Skeletal muscle tissue (tissue), 4 donors: Measurements from ENCODE around the gene PRKCH. TPM values are rescaled to one million over a fixed set of nuclear protein-coding genes. Genes with fewer than 3 reads are reported as not detected.

Experiments used
- H3K27ac ChIP-seq: one replicate; pipeline ENCODE4 v1.7.0; 2013; ENCODE audit warnings: mild to moderate bottlenecking, low read depth, low read length, inconsistent platforms
- H3K27me3 ChIP-seq, 3 donors: one replicate each; pipeline ENCODE4 v1.7.0; 2013; ENCODE audit warnings: low read length in 3 of 3; ENCODE audit not compliant: control insufficient read depth in 3 of 3, insufficient read depth in 3 of 3
- H3K36me3 ChIP-seq, 3 donors: one replicate each; pipeline ENCODE4 v1.7.0; 2013; ENCODE audit warnings: low read length in 3 of 3; ENCODE audit not compliant: control insufficient read depth in 3 of 3, insufficient read depth in 3 of 3
- H3K4me1 ChIP-seq, 3 donors: one replicate each; pipeline ENCODE4 v1.7.0; 2013; ENCODE audit warnings: low read length in 3 of 3, mild to moderate bottlenecking in 3 of 3; ENCODE audit not compliant: control insufficient read depth in 3 of 3, insufficient read depth in 3 of 3
- H3K4me3 ChIP-seq, 3 donors: one replicate each; pipeline ENCODE4 v1.7.0; 2013; ENCODE audit warnings: low read length in 3 of 3
- H3K9ac ChIP-seq, 3 donors: one replicate each; pipeline ENCODE4 v1.7.0; 2013; ENCODE audit warnings: low read length in 3 of 3, mild to moderate bottlenecking in 3 of 3, moderate library complexity in 2 of 3, low read depth in 1 of 3
- H3K9me3 ChIP-seq, 3 donors: one replicate each; pipeline ENCODE4 v1.7.0; 2013; ENCODE audit warnings: low read length in 3 of 3; ENCODE audit not compliant: control insufficient read depth in 3 of 3
- total RNA-seq: library from RNA; depleted of rRNA; stranded (reverse); fragments of >200 nt; gene quantifications from one replicate; pipeline ENCODE4 v1.2.3, GENCODE V29; 2014
- donor health status: Osteomylitis.

PRKCH gene
- total RNA-seq, 1 donor from 2014 or later = 32.4 TPM

GRCh38 chr14:61369454-61369810 is 48.1 kb downstream of the PRKCH start:
- H3K9me3 ChIP-seq = peaks cover 0 to 4% (median 0%) of the 10 kb centered on the region in 3 donors
- no peaks in the 10 kb centered on the region for H3K27me3 ChIP-seq
- no peak overlapping the region for H3K4me3 ChIP-seq
- peaks cover 0 to 5% (median 2%) of the 10 kb centered on the region in 3 donors for H3K4me1 ChIP-seq
- no peak overlapping the region for H3K27ac ChIP-seq
- no peak overlapping the region for H3K9ac ChIP-seq
- H3K36me3 ChIP-seq = no peaks in the 10 kb centered on the region

DNA sequence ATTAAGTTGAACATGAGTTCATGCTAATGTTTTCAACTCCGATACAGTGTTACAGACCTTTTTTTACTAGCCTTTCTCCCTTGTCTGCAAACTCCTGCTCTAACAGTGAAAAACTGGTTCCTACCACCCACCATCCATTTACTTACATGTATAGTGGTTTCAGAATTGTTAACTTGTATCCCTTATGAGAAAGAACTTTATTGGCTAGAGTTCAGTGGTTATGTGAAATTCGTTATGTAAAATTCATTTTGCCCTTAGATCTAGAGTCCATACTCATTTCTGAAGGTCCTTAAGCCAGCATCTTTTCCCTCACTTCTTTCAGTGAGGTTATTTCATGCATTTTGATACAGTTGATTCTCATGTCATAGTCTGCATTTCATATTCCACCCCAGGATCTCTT is 51.0 kb downstream of the PRKCH start:
- H3K9me3 ChIP-seq = peaks cover 0 to 10% (median 7%) of the 10 kb centered on the region in 3 donors
- peaks cover 0 to 2% (median 2%) of the 10 kb centered on the region in 3 donors for H3K4me1 ChIP-seq
- no peak overlapping the region for H3K4me3 ChIP-seq
- no peaks in the 10 kb centered on the region for H3K36me3 ChIP-seq
- H3K9ac ChIP-seq = no peak overlapping the region
- H3K27ac ChIP-seq = no peak overlapping the region
- H3K27me3 ChIP-seq = no peaks in the 10 kb centered on the region

- H3K9ac ChIP-seq = no peak overlapping the region
- peaks cover 0 to 2% (median 2%) of the 10 kb centered on the region in 3 donors for H3K4me1 ChIP-seq
- H3K4me3 ChIP-seq = no peak overlapping the region
- H3K36me3 ChIP-seq = no peaks in the 10 kb centered on the region
- H3K27ac ChIP-seq = no peak overlapping the region
- H3K9me3 ChIP-seq = peaks cover 0 to 10% (median 7%) of the 10 kb centered on the region in 3 donors
- H3K27me3 ChIP-seq = no peaks in the 10 kb centered on the region
Measured at GRCh38 chr14:61372842-61373555, 51.6 kb downstream of the PRKCH start.

- Histone ChIP-seq H3K4me3 (no peak overlapping the region), H3K36me3 (no peaks in the 10 kb centered on the region), H3K27ac (no peak overlapping the region), H3K9me3 (peaks cover 0 to 10% (median 7%) of the 10 kb centered on the region in 3 donors), H3K9ac (no peak overlapping the region), H3K27me3 (no peaks in the 10 kb centered on the region), H3K4me1 (no peaks in the 10 kb centered on the region)
Measured at GRCh38 chr14:61374284-61374683, 52.9 kb downstream of the PRKCH start.

DNA sequence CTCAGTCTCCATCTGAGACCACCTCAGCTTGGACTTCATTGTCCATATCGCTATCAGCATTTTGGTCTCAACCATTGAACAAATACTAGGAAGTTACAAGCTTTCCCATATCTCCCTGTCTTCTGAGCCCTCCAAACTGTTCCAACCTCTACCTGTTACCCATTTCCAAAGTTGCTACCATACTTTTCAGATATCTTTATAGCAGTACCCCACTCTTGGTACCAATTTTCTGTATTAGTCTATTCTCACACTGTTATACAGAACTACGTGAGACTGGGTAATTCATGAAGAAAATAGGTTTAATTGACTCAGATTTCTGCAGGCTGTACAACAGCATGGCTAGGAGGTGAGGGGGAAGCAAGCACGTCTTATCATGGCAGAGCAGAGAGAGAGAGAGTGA is 53.8 kb downstream of the PRKCH start:
- H3K4me3 ChIP-seq = no peak overlapping the region
- H3K36me3 ChIP-seq = no peaks in the 10 kb centered on the region
- H3K9ac ChIP-seq = no peak overlapping the region
- H3K9me3 ChIP-seq = peaks cover 0 to 10% (median 7%) of the 10 kb centered on the region in 3 donors
- no peak overlapping the region for H3K27ac ChIP-seq
- H3K27me3 ChIP-seq = no peaks in the 10 kb centered on the region
- H3K4me1 ChIP-seq = no peaks in the 10 kb centered on the region

DNA sequence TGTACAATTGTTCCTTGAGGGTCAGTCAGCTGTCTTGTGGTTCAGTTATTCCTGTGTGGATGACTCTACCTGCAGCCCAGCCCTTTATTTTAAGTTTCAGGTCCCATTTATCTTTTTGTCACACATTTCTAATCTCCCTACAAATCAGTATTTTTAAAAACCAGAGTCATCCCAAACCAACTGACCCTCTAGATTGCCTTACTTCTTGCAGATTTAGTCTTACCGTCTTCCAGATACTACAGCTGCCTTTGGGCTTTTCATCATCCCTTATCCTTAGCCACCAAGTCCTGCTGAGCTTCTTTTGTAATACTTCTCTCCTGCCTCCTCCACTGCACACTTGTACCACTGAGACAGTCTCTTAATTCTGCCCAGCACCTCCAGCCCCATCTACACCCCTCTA is 54.9 kb downstream of the PRKCH start:
- H3K4me1 ChIP-seq = no peaks in the 10 kb centered on the region
- no peak overlapping the region for H3K4me3 ChIP-seq
- no peaks in the 10 kb centered on the region for H3K27me3 ChIP-seq
- peaks cover 0 to 10% (median 7%) of the 10 kb centered on the region in 3 donors for H3K9me3 ChIP-seq
- no peaks in the 10 kb centered on the region for H3K36me3 ChIP-seq
- no peak overlapping the region for H3K9ac ChIP-seq
- no peak overlapping the region for H3K27ac ChIP-seq

DNA sequence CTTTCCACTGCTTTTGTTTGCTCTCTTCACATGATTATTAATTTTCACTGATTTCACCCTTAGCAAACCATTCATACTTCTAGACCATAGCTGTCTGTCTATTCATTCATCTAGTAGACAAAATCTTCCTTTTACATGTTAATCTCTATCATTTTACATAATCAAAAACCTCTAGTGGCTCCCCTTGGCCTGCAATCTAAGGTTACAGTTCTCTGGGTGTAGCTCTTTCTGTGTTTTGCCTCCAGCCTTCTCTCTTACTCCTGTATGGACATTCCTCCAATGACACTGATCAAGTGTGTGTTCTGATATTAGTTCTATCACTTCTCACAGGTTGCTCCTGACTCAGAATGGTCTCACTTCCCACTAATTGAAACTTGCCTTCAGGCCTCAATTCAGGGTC is 56.4 kb downstream of the PRKCH start:
- Histone ChIP-seq H3K4me1 (peaks cover 0 to 3% (median 1%) of the 10 kb centered on the region in 3 donors), H3K9me3 (peaks cover 0 to 10% (median 7%) of the 10 kb centered on the region in 3 donors), H3K27me3 (no peaks in the 10 kb centered on the region), H3K27ac (no peak overlapping the region), H3K36me3 (no peaks in the 10 kb centered on the region), H3K4me3 (no peak overlapping the region), H3K9ac (no peak overlapping the region)

DNA sequence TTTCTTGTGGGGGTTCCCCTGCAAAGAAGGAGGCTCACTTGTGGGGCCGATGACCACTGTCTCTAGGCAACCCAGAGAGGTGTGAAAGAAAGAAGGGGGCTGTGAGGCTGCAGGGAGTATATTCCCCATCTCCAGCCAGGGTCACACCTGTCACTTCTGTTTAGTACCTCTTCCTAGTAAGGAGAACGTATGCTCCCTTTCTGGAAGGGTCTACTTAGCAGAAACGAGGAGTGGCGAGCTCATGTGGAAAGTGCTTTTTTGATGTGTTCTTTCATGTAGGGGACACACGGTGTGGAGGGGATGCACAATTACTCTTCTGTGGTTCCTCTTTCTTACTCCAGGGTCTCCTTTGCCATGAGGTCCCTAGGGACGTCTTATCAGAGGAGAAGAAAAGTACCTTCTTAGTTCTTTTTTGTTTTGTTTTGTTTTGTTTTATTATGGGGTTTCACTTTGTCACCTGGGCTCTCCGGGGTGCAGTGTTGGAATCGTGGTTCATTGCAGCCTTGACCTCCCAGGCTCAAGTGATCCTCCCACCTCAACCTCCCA is 58.3 kb downstream of the PRKCH start:
- Histone ChIP-seq H3K9ac (no peak overlapping the region), H3K36me3 (no peaks in the 10 kb centered on the region), H3K9me3 (peaks cover 0 to 8% (median 0%) of the 10 kb centered on the region in 3 donors), H3K27me3 (no peaks in the 10 kb centered on the region), H3K4me1 (peaks cover 0 to 6% (median 5%) of the 10 kb centered on the region in 3 donors), H3K4me3 (no peak overlapping the region), H3K27ac (no peak overlapping the region)

- H3K27ac ChIP-seq = no peak overlapping the region
- no peaks in the 10 kb centered on the region for H3K36me3 ChIP-seq
- no peak overlapping the region for H3K4me3 ChIP-seq
- no peak overlapping the region for H3K9ac ChIP-seq
- peaks cover 2 to 6% (median 6%) of the 10 kb centered on the region in 3 donors for H3K4me1 ChIP-seq
- H3K27me3 ChIP-seq = no peaks in the 10 kb centered on the region
- H3K9me3 ChIP-seq = peaks cover 0 to 7% (median 0%) of the 10 kb centered on the region in 3 donors
Measured at GRCh38 chr14:61380984-61381383, 59.6 kb downstream of the PRKCH start.

DNA sequence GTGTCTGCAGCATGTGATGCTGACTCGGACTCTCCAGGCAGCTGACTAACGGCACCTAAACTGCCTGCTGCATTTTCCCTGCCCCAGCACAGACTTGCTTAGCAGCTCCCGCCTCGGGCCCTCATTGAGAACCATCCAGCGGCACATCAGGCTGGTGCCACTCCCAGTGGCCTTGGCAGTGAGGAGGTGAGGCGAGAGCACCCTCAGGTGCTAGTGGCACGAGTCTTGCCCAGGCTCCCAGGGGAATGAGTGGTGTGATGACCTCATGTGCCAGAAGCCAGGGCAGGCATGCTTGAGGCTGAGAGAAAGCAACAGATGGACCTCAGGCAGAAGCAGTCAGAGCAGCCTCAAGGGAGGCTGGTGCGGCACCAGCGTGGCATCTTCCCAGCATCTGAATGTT is 60.2 kb downstream of the PRKCH start:
- Histone ChIP-seq H3K4me3 (no peak overlapping the region), H3K4me1 (peaks cover 7 to 12% (median 11%) of the 10 kb centered on the region in 3 donors), H3K9me3 (peaks cover 0 to 5% (median 0%) of the 10 kb centered on the region in 3 donors), H3K36me3 (no peaks in the 10 kb centered on the region), H3K27me3 (no peaks in the 10 kb centered on the region), H3K9ac (no peak overlapping the region), H3K27ac (no peak overlapping the region)
